Endothelial cell of umbilical vein (primary cell): ENCODE results near the gene ANKRD33B. TPM values are rescaled to one million over a fixed set of nuclear protein-coding genes. Genes with fewer than 3 reads are reported as not detected.
"Not testable (repeated sequence)": the region's sequence is repeated elsewhere in the genome, so short reads cannot be mapped to it uniquely, and the experiment has no call there.

Source experiments
- BruUV-seq: library from RNA; stranded (reverse); fragments of 400-500 nt; replicated peaks from 2 replicates; lab custom pipeline; 2021; lab: Mats Ljungman, UMichigan
- CTCF ChIA-PET: fragments of 300-600, 350-600 bp; sonication (Branson Sonifier 250); formaldehyde crosslinking; loops from one replicate; lab custom pipeline; 2021; ENCODE audit warnings: antibody characterized with exemption, inconsistent platforms; lab: Charles Lee
- POLR2A ChIA-PET: fragments of 300-600, 350-600 bp; sonication (Branson Sonifier 250); formaldehyde crosslinking; loops from one replicate; lab custom pipeline; 2021; ENCODE audit warnings: antibody characterized with exemption, inconsistent platforms; lab: Charles Lee
- DNase-seq: peaks from one replicate; pipeline ENCODE4 v3.0.0-alpha.2; 2011; ENCODE audit warnings: low read depth, low spot score
- FAIRE-seq: peaks from 2 replicates; lab custom pipeline; 2011; peaks lifted over from hg19 to GRCh38; lab: Jason Lieb, UNC
- H2AFZ ChIP-seq: 2 replicates; pipeline ENCODE4 v1.6.0; 2012; ENCODE audit warnings: low read depth, low read length, control low read depth, inconsistent platforms
- H3K27ac ChIP-seq: 2 replicates; pipeline ENCODE4 v1.5.1; 2011; ENCODE audit warnings: low read depth, mild to moderate bottlenecking, control low read depth, low read length, moderate library complexity; ENCODE audit not compliant: insufficient read depth
- H3K27me3 ChIP-seq, 2 experiments: 2 replicates each; pipeline versions ENCODE4 v1.6.0 to v1.6.1; 2011; ENCODE audit warnings: low read length in 2 of 2, mixed read lengths in 1 of 2; ENCODE audit not compliant: control insufficient read depth in 2 of 2, insufficient read depth in 2 of 2
- H3K36me3 ChIP-seq, 2 experiments: 2 replicates in 1 of 2; 3 replicates in 1 of 2; pipeline ENCODE4 v1.5.1; 2011; ENCODE audit warnings: low read length in 2 of 2, mild to moderate bottlenecking in 1 of 2, moderate library complexity in 1 of 2; ENCODE audit not compliant: control insufficient read depth in 2 of 2, insufficient read depth in 2 of 2; ENCODE audit errors: extremely low read depth in 1 of 2
- H3K4me1 ChIP-seq: 3 replicates; pipeline ENCODE4 v1.5.1; 2011; ENCODE audit warnings: mild to moderate bottlenecking, low read length; ENCODE audit not compliant: control insufficient read depth, insufficient read depth; ENCODE audit errors: extremely low read depth
- H3K4me2 ChIP-seq: 2 replicates; pipeline ENCODE4 v1.6.1; 2011; ENCODE audit warnings: low read length, control low read depth, mixed read lengths; ENCODE audit not compliant: insufficient read depth
- H3K4me3 ChIP-seq, 3 experiments: fragments of 200-600 bp in 1 of 3; sonication (generic), shearing (Covaris generic) in 1 of 3; replicated peaks in 1 of 3; 2 replicates each; pipeline ENCODE4 v1.5.1; 2011 to 2016; ENCODE audit warnings: control low read depth in 3 of 3, low read length in 3 of 3, mild to moderate bottlenecking in 2 of 3, inconsistent platforms in 1 of 3, low read depth in 1 of 3, moderate library complexity in 1 of 3; ENCODE audit not compliant: insufficient read depth in 1 of 3
- H3K79me2 ChIP-seq: 2 replicates; pipeline ENCODE4 v1.6.0; 2012; ENCODE audit warnings: low read length, inconsistent platforms; ENCODE audit not compliant: control insufficient read depth, insufficient read depth
- H3K9ac ChIP-seq: replicated peaks from 2 replicates; pipeline ENCODE3; 2011; ENCODE audit warnings: low read length, control low read depth; ENCODE audit not compliant: insufficient read depth; ENCODE audit errors: extremely low read depth
- H3K9me1 ChIP-seq: replicated peaks from 3 replicates; pipeline ENCODE4 v1.6.0; 2011; ENCODE audit warnings: mild to moderate bottlenecking, low read length; ENCODE audit not compliant: control insufficient read depth, insufficient read depth; ENCODE audit errors: extremely low read depth
- H3K9me3 ChIP-seq: replicated peaks from 2 replicates; pipeline ENCODE4 v1.5.1; 2012; ENCODE audit warnings: low read length, inconsistent platforms; ENCODE audit not compliant: control insufficient read depth, insufficient read depth
- H4K20me1 ChIP-seq: replicated peaks from 2 replicates; pipeline ENCODE3; 2011; ENCODE audit warnings: mild to moderate bottlenecking, low read length; ENCODE audit not compliant: control insufficient read depth, insufficient read depth; ENCODE audit errors: extremely low read depth
- EZH2 ChIP-seq: IDR thresholded peaks from 2 replicates; pipeline ENCODE4 v1.6.1; 2012; ENCODE audit warnings: borderline replicate concordance, low read depth, mild to moderate bottlenecking, moderate library complexity, low read length, inconsistent platforms; ENCODE audit not compliant: severe bottlenecking
- FOS ChIP-seq: IDR thresholded peaks from 2 replicates; pipeline ENCODE4 v1.6.1; 2011; ENCODE audit warnings: mild to moderate bottlenecking, low read length, moderate library complexity, borderline replicate concordance; ENCODE audit not compliant: insufficient read depth
- GATA2 ChIP-seq: IDR thresholded peaks from 2 replicates; pipeline ENCODE4 v1.7.0; 2011; ENCODE audit warnings: low read depth, mild to moderate bottlenecking, moderate library complexity, mixed read lengths, low read length; ENCODE audit not compliant: insufficient read length, insufficient read depth
- JUN ChIP-seq: IDR thresholded peaks from 2 replicates; pipeline ENCODE4 v1.6.1; 2011; ENCODE audit warnings: borderline replicate concordance, low read depth; ENCODE audit not compliant: insufficient read length, insufficient read depth
- MYC ChIP-seq: IDR thresholded peaks from one replicate; pipeline ENCODE4 v1.6.1; 2011; ENCODE audit warnings: mild to moderate bottlenecking, low read depth, low read length
- POLR2A ChIP-seq: IDR thresholded peaks from 2 replicates; pipeline ENCODE4 v1.6.1; 2012; ENCODE audit warnings: low read depth, mild to moderate bottlenecking, control low read depth, low read length
- POLR2AphosphoS5 ChIP-seq: IDR thresholded peaks from 2 replicates; pipeline ENCODE4 v1.6.1; 2012; ENCODE audit warnings: low read depth, mild to moderate bottlenecking, control low read depth, low read length, moderate library complexity; ENCODE audit not compliant: insufficient read depth
- dilution Hi-C: fragments of 300-500 bp; cut with MboI; formaldehyde crosslinking; loops from one replicate; pipeline ENCODE4 v1.15.0; 2019; ENCODE audit warnings: low sequenced_read_pairs; ENCODE audit not compliant: extremely low pct_ligation_motif_present
- intact Hi-C: fragments of 100-400 bp; cut with micrococcal nuclease; formaldehyde crosslinking; loops from one replicate; pipeline ENCODE4 v1.10.0; 2022
- polyA plus RNA-seq, 4 experiments: library from polyadenylated mRNA; depleted of rRNA in 3 of 4; stranded (reverse) in 3 of 4; unstranded in 1 of 4; fragments of >200 nt; gene quantifications; 2 replicates each; pipeline versions ENCODE4 v1.2.1 to v1.2.3, GENCODE V29; 2011 to 2012; ENCODE audit warnings: missing spikeins in 1 of 4
- total RNA-seq: library from RNA; stranded (reverse); gene quantifications from 2 replicates; pipeline ENCODE4 v1.2.3, GENCODE V29; 2021
- TF ChIP-seq, protein P1 (sequence below): IDR thresholded peaks from 2 replicates; pipeline ENCODE4 v1.6.1; 2011; ENCODE audit not compliant: insufficient read depth, insufficient read length
- TF ChIP-seq, protein P2 (sequence below), 2 donors: IDR thresholded peaks; 1 replicate in 1 of 2; 2 replicates in 1 of 2; pipeline ENCODE4 v1.5.1; 2011; ENCODE audit warnings: low read length in 2 of 2, mild to moderate bottlenecking in 2 of 2, moderate library complexity in 2 of 2, control low read depth in 1 of 2, inconsistent platforms in 1 of 2, low read depth in 1 of 2; ENCODE audit not compliant: insufficient read depth in 1 of 2; ENCODE audit errors: extremely low read depth in 1 of 2

The ANKRD33B gene
- total and polyA plus RNA-seq, 2 donors (not counting 3 experiments of a cell fraction or from before 2014, with no cell fraction given): 2.4 to 5.4 TPM

DNA sequence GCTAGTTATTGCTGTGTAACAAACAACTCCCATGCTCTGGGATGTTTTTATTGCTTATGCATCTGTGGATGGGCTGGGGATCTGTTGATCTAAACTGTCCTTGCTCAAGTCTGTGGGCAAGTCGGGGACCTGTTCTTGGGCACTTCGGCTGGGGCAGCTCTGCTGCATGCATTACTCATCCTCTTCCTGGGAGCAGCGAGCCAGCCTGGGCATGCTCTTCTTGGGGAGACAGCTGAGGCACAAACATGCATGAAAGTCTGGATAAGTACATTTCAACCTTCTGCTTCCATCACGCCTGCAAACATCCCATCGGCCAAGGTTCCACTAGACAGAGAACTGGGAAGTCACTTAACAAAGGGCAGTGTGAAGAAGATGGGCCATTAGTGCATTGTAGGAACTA is 66.3 kb downstream of the ANKRD33B start:
- TF ChIP-seq MYC (no peak), EZH2 (no peak), POLR2A (no peak), JUN (no peak), GATA2 (no peak), POLR2AphosphoS5 (no peak), FOS (no peak)
- TF ChIP-seq, protein P1, sequence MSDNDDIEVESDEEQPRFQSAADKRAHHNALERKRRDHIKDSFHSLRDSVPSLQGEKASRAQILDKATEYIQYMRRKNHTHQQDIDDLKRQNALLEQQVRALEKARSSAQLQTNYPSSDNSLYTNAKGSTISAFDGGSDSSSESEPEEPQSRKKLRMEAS: no peak
- TF ChIP-seq, protein P2, sequence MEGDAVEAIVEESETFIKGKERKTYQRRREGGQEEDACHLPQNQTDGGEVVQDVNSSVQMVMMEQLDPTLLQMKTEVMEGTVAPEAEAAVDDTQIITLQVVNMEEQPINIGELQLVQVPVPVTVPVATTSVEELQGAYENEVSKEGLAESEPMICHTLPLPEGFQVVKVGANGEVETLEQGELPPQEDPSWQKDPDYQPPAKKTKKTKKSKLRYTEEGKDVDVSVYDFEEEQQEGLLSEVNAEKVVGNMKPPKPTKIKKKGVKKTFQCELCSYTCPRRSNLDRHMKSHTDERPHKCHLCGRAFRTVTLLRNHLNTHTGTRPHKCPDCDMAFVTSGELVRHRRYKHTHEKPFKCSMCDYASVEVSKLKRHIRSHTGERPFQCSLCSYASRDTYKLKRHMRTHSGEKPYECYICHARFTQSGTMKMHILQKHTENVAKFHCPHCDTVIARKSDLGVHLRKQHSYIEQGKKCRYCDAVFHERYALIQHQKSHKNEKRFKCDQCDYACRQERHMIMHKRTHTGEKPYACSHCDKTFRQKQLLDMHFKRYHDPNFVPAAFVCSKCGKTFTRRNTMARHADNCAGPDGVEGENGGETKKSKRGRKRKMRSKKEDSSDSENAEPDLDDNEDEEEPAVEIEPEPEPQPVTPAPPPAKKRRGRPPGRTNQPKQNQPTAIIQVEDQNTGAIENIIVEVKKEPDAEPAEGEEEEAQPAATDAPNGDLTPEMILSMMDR (IDR thresholded peaks at IDR 0.05; ENCODE audit: extremely low read depth in 1 of 2, insufficient read depth in 1 of 2, low read depth in 1 of 2, low read length in 2 of 2): no peak
- Histone ChIP-seq H3K27ac (no peak overlapping the region), H3K9ac (no peak overlapping the region), H3K9me1 (no peaks in the 10 kb centered on the region), H3K36me3 (no peaks in the 10 kb centered on the region), H3K4me2 (no peak overlapping the region), H3K9me3 (no peaks in the 10 kb centered on the region), H3K27me3 (no peaks in the 10 kb centered on the region), H3K4me3 (no peak overlapping the region), H2AFZ (no peak overlapping the region), H3K79me2 (no peaks in the 10 kb centered on the region), H4K20me1 (no peaks in the 10 kb centered on the region), H3K4me1 (peaks cover 19% of the 10 kb centered on the region)
- DNase-seq (no peak), FAIRE-seq (no peak)
- dilution Hi-C loops (no loop called here), intact Hi-C loops (no loop called here)
- BruUV-seq: no TSS peak
- ChIA-PET POLR2A (no interaction called here), CTCF (interaction anchor here (5.9 kb wide), 1 partner anchor 177 kb away, joined by 283 read pairs; no protein-coding TSS in a partner anchor)

DNA sequence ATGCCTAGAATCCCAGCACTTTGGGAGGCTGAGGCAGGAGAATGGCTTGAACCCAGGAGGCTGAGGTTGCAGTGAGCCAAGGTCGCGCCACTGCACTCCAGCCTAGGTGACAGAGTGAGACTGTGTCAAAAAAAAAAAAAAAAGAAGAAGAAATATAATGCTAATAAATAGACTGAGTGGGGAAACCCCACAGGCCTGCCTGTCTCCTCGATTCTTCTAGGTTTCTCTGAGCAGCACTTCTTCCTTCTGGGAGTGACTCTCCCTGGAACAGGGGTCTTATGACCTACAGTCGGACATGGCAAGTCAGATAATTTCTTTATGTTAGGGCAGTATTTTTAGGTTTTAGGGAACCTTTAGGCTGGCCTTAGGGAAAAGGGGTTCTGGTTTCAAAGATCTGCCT is 66.9 kb downstream of the ANKRD33B start:
- H4K20me1 ChIP-seq, DNase-seq, H2AFZ ChIP-seq, H3K36me3 ChIP-seq, H3K27me3 ChIP-seq, BruUV-seq, H3K9ac ChIP-seq, H3K4me2 ChIP-seq, dilution Hi-C loops, H3K27ac ChIP-seq, H3K4me3 ChIP-seq, POLR2A ChIA-PET, H3K9me3 ChIP-seq, H3K9me1 ChIP-seq, FAIRE-seq, H3K79me2 ChIP-seq, intact Hi-C loops: not testable (repeated sequence)
- H3K4me1 ChIP-seq: peaks cover 24% of the 10 kb centered on the region
- CTCF ChIA-PET: interaction anchor here (5.9 kb wide), 1 partner anchor 177 kb away, joined by 283 read pairs; no protein-coding TSS in a partner anchor
